Trophoblast cell (in vitro differentiated cells and primary cell): Measurements from ENCODE around the gene MYOT.

Experiments used
- DNase-seq, 2 donors: peaks; one replicate each; pipeline ENCODE4 v3.0.0-alpha.2; 2016
- H2AFZ ChIP-seq: 2 replicates; pipeline ENCODE4 v1.6.1; 2013; ENCODE audit warnings: low read length, moderate library complexity, mild to moderate bottlenecking; ENCODE audit not compliant: insufficient read depth, poor library complexity
- H2AK5ac ChIP-seq: 2 replicates; pipeline ENCODE4 v1.6.1; 2013; ENCODE audit warnings: mild to moderate bottlenecking, low read length
- H2BK120ac ChIP-seq: 2 replicates; pipeline ENCODE4 v1.6.1; 2013; ENCODE audit warnings: low read length, mild to moderate bottlenecking, moderate library complexity; ENCODE audit not compliant: insufficient read depth, poor library complexity
- H2BK12ac ChIP-seq: 2 replicates; pipeline ENCODE4 v1.6.1; 2013; ENCODE audit warnings: mild to moderate bottlenecking, low read length, moderate library complexity
- H2BK5ac ChIP-seq: 2 replicates; pipeline ENCODE4 v1.6.1; 2013; ENCODE audit warnings: low read length, low read depth, moderate library complexity, mild to moderate bottlenecking; ENCODE audit not compliant: poor library complexity
- H3K14ac ChIP-seq: 2 replicates; pipeline ENCODE4 v1.6.1; 2013; ENCODE audit warnings: mild to moderate bottlenecking, low read length
- H3K18ac ChIP-seq: 2 replicates; pipeline ENCODE4 v1.6.1; 2013; ENCODE audit warnings: mild to moderate bottlenecking, low read length
- H3K23ac ChIP-seq: 2 replicates; pipeline ENCODE4 v1.6.1; 2013; ENCODE audit warnings: low read length
- H3K27ac ChIP-seq: 2 replicates; pipeline ENCODE4 v1.5.1; 2013; ENCODE audit warnings: low read depth, mild to moderate bottlenecking, inconsistent platforms, low read length, moderate library complexity
- H3K27me3 ChIP-seq: 2 replicates; pipeline ENCODE4 v1.6.1; 2013; ENCODE audit warnings: inconsistent platforms, mild to moderate bottlenecking, low read length, moderate library complexity; ENCODE audit not compliant: insufficient read depth
- H3K36me3 ChIP-seq, 2 experiments: 1 replicate in 1 of 2; 2 replicates in 1 of 2; pipeline ENCODE4 v1.6.1; 2013; ENCODE audit warnings: low read length in 2 of 2, mild to moderate bottlenecking in 2 of 2, moderate library complexity in 1 of 2; ENCODE audit not compliant: insufficient read depth in 2 of 2, control insufficient read depth in 1 of 2
- H3K4ac ChIP-seq: 2 replicates; pipeline ENCODE4 v1.6.1; 2013; ENCODE audit warnings: low read depth, mild to moderate bottlenecking, low read length, moderate library complexity
- H3K4me1 ChIP-seq, 2 experiments: 1 replicate in 1 of 2; 2 replicates in 1 of 2; pipeline ENCODE4 v1.6.1; 2013; ENCODE audit warnings: low read length in 2 of 2, mild to moderate bottlenecking in 2 of 2, moderate library complexity in 1 of 2; ENCODE audit not compliant: insufficient read depth in 2 of 2, control insufficient read depth in 1 of 2
- H3K4me2 ChIP-seq: 2 replicates; pipeline ENCODE4 v1.6.1; 2013; ENCODE audit warnings: inconsistent platforms, mild to moderate bottlenecking, low read length, moderate library complexity
- H3K4me3 ChIP-seq: 2 replicates; pipeline ENCODE4 v1.5.1; 2013; ENCODE audit warnings: mild to moderate bottlenecking, low read depth, low read length, inconsistent platforms
- H3K79me1 ChIP-seq: one replicate; pipeline ENCODE4 v1.6.1; 2013; ENCODE audit warnings: low read length
- H3K79me2 ChIP-seq: 2 replicates; pipeline ENCODE4 v1.6.1; 2013; ENCODE audit warnings: low read length, mild to moderate bottlenecking; ENCODE audit not compliant: control insufficient read depth, insufficient read depth, poor library complexity
- H3K9ac ChIP-seq: 2 replicates; pipeline ENCODE4 v1.6.1; 2013; ENCODE audit warnings: mild to moderate bottlenecking, low read length
- H3K9me3 ChIP-seq: 2 replicates; pipeline ENCODE4 v1.6.1; 2013; ENCODE audit warnings: low read depth, mild to moderate bottlenecking, control low read depth, inconsistent platforms, low read length; ENCODE audit not compliant: insufficient read depth
- H4K12ac ChIP-seq: 2 replicates; pipeline ENCODE4 v1.6.1; 2013; ENCODE audit warnings: low read depth, mild to moderate bottlenecking, low read length, moderate library complexity
- H4K8ac ChIP-seq: 2 replicates; pipeline ENCODE4 v1.6.1; 2013; ENCODE audit warnings: low read depth, mild to moderate bottlenecking, low read length, moderate library complexity
- H4K91ac ChIP-seq: one replicate; pipeline ENCODE4 v1.6.1; 2013; ENCODE audit warnings: low read depth, mild to moderate bottlenecking, low read length, moderate library complexity
- WGBS: extraction: QIAGEN DNeasy Blood & Tissue Kit; methylation state at CpG from one replicate; pipeline ENCODE4 v1.1.7; 2013; ENCODE audit warnings: missing lambda C conversion rate; ENCODE audit not compliant: insufficient read length, insufficient coverage; ENCODE audit errors: extremely low coverage; 5-methylcytosine and 5-hydroxymethylcytosine counted together

MYOT gene

GRCh38 chr5:137921931-137922330, 54.3 kb downstream of the MYOT start:
- DNase-seq, result peak; percentile 79 to 96
- Histone ChIP-seq H2AK5ac (no peak overlapping the region), H3K14ac (no peak overlapping the region), H3K27me3 (no peaks in the 10 kb centered on the region), H3K4me3 (no peak overlapping the region), H3K4me2 (no peak overlapping the region), H3K36me3 (no peaks in the 10 kb centered on the region), H4K8ac (no peak overlapping the region), H3K27ac (no peak overlapping the region), H3K23ac (no peak overlapping the region), H3K79me2 (no peaks in the 10 kb centered on the region), H4K12ac (no peak overlapping the region), H3K4ac (no peak overlapping the region), H3K9me3 (no peaks in the 10 kb centered on the region), H4K91ac (no peak overlapping the region), H3K4me1 (peaks cover 7 to 10% of the 10 kb centered on the region in 2 experiments), H3K18ac (no peak overlapping the region), H2BK12ac (no peak overlapping the region), H3K9ac (no peak overlapping the region), H2AFZ (no peak overlapping the region), H2BK5ac (no peak overlapping the region), H3K79me1 (no peaks in the 10 kb centered on the region), H2BK120ac (no peak overlapping the region)
- no CpG with 5 or more reads among the region's 3 CpGs for WGBS

GRCh38 chr5:137923856-137924255, 56.2 kb downstream of the MYOT start:
- no peaks in the 10 kb centered on the region for H3K9me3 ChIP-seq
- H2BK12ac ChIP-seq, result no peak overlapping the region
- no peak overlapping the region for H2AK5ac ChIP-seq
- H2BK5ac ChIP-seq, result no peak overlapping the region
- H3K4me1 ChIP-seq, result peaks cover 7 to 10% of the 10 kb centered on the region in 2 experiments
- no peaks in the 10 kb centered on the region for H3K27me3 ChIP-seq
- no peak overlapping the region for H2AFZ ChIP-seq
- H3K18ac ChIP-seq, result no peak overlapping the region
- H3K4me2 ChIP-seq, result no peak overlapping the region
- no peak overlapping the region for H3K4me3 ChIP-seq
- H3K79me1 ChIP-seq, result no peaks in the 10 kb centered on the region
- WGBS, result no CpG with 5 or more reads among the region's 4 CpGs
- H3K4ac ChIP-seq, result no peak overlapping the region
- peak; percentile 3 to 78 for DNase-seq
- H3K27ac ChIP-seq, result no peak overlapping the region
- no peak overlapping the region for H3K23ac ChIP-seq
- peaks cover 4% of the 10 kb centered on the region in 2 experiments for H3K36me3 ChIP-seq
- no peak overlapping the region for H3K14ac ChIP-seq
- H4K8ac ChIP-seq, result no peak overlapping the region
- no peak overlapping the region for H2BK120ac ChIP-seq
- H3K9ac ChIP-seq, result no peak overlapping the region
- no peak overlapping the region for H4K91ac ChIP-seq
- H4K12ac ChIP-seq, result no peak overlapping the region
- H3K79me2 ChIP-seq, result no peaks in the 10 kb centered on the region

GRCh38 chr5:137932800-137933199, 65.1 kb downstream of the MYOT start:
- no CpG with 5 or more reads among the region's 3 CpGs for WGBS

GRCh38 chr5:137933491-137933911, 65.8 kb downstream of the MYOT start:
- DNase-seq, result no peak

More at GRCh38 chr5:137932800-137933199, 65.1 kb downstream of the MYOT start:
- no peak overlapping the region for H3K4ac ChIP-seq
- H4K91ac ChIP-seq, result no peak overlapping the region
- no peak overlapping the region for H4K12ac ChIP-seq
- no peaks in the 10 kb centered on the region for H3K79me1 ChIP-seq
- no peak overlapping the region for H3K27ac ChIP-seq
- H2BK12ac ChIP-seq, result no peak overlapping the region
- H4K8ac ChIP-seq, result no peak overlapping the region
- no peak for DNase-seq
- no peak overlapping the region for H3K18ac ChIP-seq
- no peaks in the 10 kb centered on the region for H3K4me1 ChIP-seq
- no peak overlapping the region for H2AFZ ChIP-seq
- no peak overlapping the region for H2BK5ac ChIP-seq
- H3K36me3 ChIP-seq, result peaks cover 7 to 8% of the 10 kb centered on the region in 2 experiments
- no peaks in the 10 kb centered on the region for H3K27me3 ChIP-seq
- no peak overlapping the region for H3K23ac ChIP-seq
- no peak overlapping the region for H2AK5ac ChIP-seq
- H3K4me3 ChIP-seq, result no peak overlapping the region
- no peak overlapping the region for H2BK120ac ChIP-seq
- no peak overlapping the region for H3K4me2 ChIP-seq
- H3K9ac ChIP-seq, result no peak overlapping the region
- H3K79me2 ChIP-seq, result no peaks in the 10 kb centered on the region
- H3K9me3 ChIP-seq, result no peaks in the 10 kb centered on the region
- no peak overlapping the region for H3K14ac ChIP-seq

More at GRCh38 chr5:137933491-137933911, 65.8 kb downstream of the MYOT start:
- H3K4me1 ChIP-seq, result no peaks in the 10 kb centered on the region
- no peak overlapping the region for H3K9ac ChIP-seq
- no peak overlapping the region for H3K27ac ChIP-seq
- no peak overlapping the region for H2BK5ac ChIP-seq
- no peak overlapping the region for H2BK120ac ChIP-seq
- H3K9me3 ChIP-seq, result no peaks in the 10 kb centered on the region
- no peak overlapping the region for H4K12ac ChIP-seq
- H3K23ac ChIP-seq, result no peak overlapping the region
- WGBS, result no CpG with 5 or more reads among the region's 3 CpGs
- no peak overlapping the region for H3K14ac ChIP-seq
- H2AK5ac ChIP-seq, result no peak overlapping the region
- H3K4me3 ChIP-seq, result no peak overlapping the region
- H3K4me2 ChIP-seq, result no peak overlapping the region
- H3K4ac ChIP-seq, result no peak overlapping the region
- H3K18ac ChIP-seq, result no peak overlapping the region
- H2BK12ac ChIP-seq, result no peak overlapping the region
- no peaks in the 10 kb centered on the region for H3K79me1 ChIP-seq
- H3K27me3 ChIP-seq, result no peaks in the 10 kb centered on the region
- no peak overlapping the region for H4K8ac ChIP-seq
- no peak overlapping the region for H4K91ac ChIP-seq
- H2AFZ ChIP-seq, result no peak overlapping the region
- no peaks in the 10 kb centered on the region for H3K79me2 ChIP-seq
- peaks cover 5 to 7% of the 10 kb centered on the region in 2 experiments for H3K36me3 ChIP-seq
